ENCODE data around the gene MBP. TPM values are rescaled to one million over a fixed set of nuclear protein-coding genes. Genes with fewer than 3 reads are reported as not detected.

MBP gene
- total RNA-seq, 3 donors from 2014 or later = 37.9 to 48.5 (median 47.4) TPM

- DNase-seq (no peak), ATAC-seq (no peak)
- intact Hi-C loops (cut with DNase I, micrococcal nuclease) = no loop called here
- Histone ChIP-seq H3K4me3 (no peak overlapping the region), H3K4me1 (ENCODE audit: low read depth) (peaks cover 18% of the 10 kb centered on the region), H3K36me3 (ENCODE audit: low read depth) (no peaks in the 10 kb centered on the region), H3K9me3 (no peaks in the 10 kb centered on the region)
- no peak for TF ChIP-seq CTCF (IDR thresholded peaks at IDR 0.05)
These were observed 62.0 kb downstream of the MBP start for GRCh38 chr18:77070627-77071026.

- intact Hi-C loops (cut with DNase I, micrococcal nuclease) = no loop called here
These were observed 62.7 kb downstream of the MBP start for GRCh38 chr18:77069931-77070330.

GRCh38 chr18:77069482-77069881 lies 63.1 kb downstream of the MBP start:
- peaks cover 18% of the 10 kb centered on the region for H3K4me1 ChIP-seq (ENCODE audit: low read depth)
- peak in 1 of 3 donors; percentile 50 for DNase-seq
- H3K4me3 ChIP-seq = no peak overlapping the region
- intact Hi-C loops (cut with DNase I, micrococcal nuclease) = no loop called here
- no peak for TF ChIP-seq CTCF (IDR thresholded peaks at IDR 0.05)
- H3K36me3 ChIP-seq (ENCODE audit: low read depth) = no peaks in the 10 kb centered on the region
- no peaks in the 10 kb centered on the region for H3K9me3 ChIP-seq
- no peak for ATAC-seq

More at GRCh38 chr18:77069931-77070330, 62.7 kb downstream of the MBP start:
- Histone ChIP-seq H3K4me3 (no peak overlapping the region), H3K9me3 (no peaks in the 10 kb centered on the region), H3K36me3 (ENCODE audit: low read depth) (no peaks in the 10 kb centered on the region), H3K4me1 (ENCODE audit: low read depth) (peaks cover 18% of the 10 kb centered on the region)
- DNase-seq = no peak
- TF ChIP-seq CTCF (IDR thresholded peaks at IDR 0.05) = no peak
- no peak for ATAC-seq

GRCh38 chr18:77068321-77069312 lies 64.0 kb downstream of the MBP start:
- intact Hi-C loops (cut with DNase I, micrococcal nuclease) = no loop called here
- H3K4me1 ChIP-seq (ENCODE audit: low read depth) = peaks cover 18% of the 10 kb centered on the region
- no peak overlapping the region for H3K4me3 ChIP-seq
- TF ChIP-seq CTCF (IDR thresholded peaks at IDR 0.05) = no peak
- ATAC-seq (peak; percentile 54), DNase-seq (no peak)
- no peaks in the 10 kb centered on the region for H3K9me3 ChIP-seq
- no peaks in the 10 kb centered on the region for H3K36me3 ChIP-seq (ENCODE audit: low read depth)

- TF ChIP-seq CTCF (IDR thresholded peaks at IDR 0.05) = no peak
- H3K4me3 ChIP-seq = no peak overlapping the region
- ATAC-seq (peak; percentile 69), DNase-seq (peak in 2 of 3 donors; percentile 62 to 78)
- H3K4me1 ChIP-seq (ENCODE audit: low read depth) = peaks cover 18% of the 10 kb centered on the region
- no peaks in the 10 kb centered on the region for H3K9me3 ChIP-seq
- no peaks in the 10 kb centered on the region for H3K36me3 ChIP-seq (ENCODE audit: low read depth)
- intact Hi-C loops (cut with DNase I, micrococcal nuclease) = no loop called here
These were observed 65.1 kb downstream of the MBP start for GRCh38 chr18:77067291-77068061.

Measured in mucosa of descending colon (tissue), 3 donors.